ENCODE results near the gene TBX10. TPM values are rescaled to one million over a fixed set of nuclear protein-coding genes. Genes with fewer than 3 reads are reported as not detected.

Gene TBX10
- total and polyA plus RNA-seq, 4 donors, result 0.12 to 0.43 TPM; not detected in 2

GRCh38 chr11:67631411-67631810 is 8.2 kb downstream of the TBX10 start (continued):
- TF ChIP-seq ZBTB33 (IDR thresholded peaks at IDR 0.05) (no peak), FOXA1 (IDR thresholded peaks at IDR 0.05) (no peak), RXRA (IDR thresholded peaks at IDR 0.05) (no peak), SP1 (IDR thresholded peaks at IDR 0.05) (no peak)

- Histone ChIP-seq H3K36me3 (ENCODE audit: control insufficient read depth in 4 of 4, insufficient read depth in 3 of 4, low read depth in 1 of 4, low read length in 3 of 4) (peaks cover 0 to 5% (median 2%) of the 10 kb centered on the region in 4 donors), H3K27ac (ENCODE audit: low read depth in 1 of 2, low read length in 2 of 2) (peak overlapping the region; percentile 73 to 88), H3K9me3 (ENCODE audit: control insufficient read depth in 4 of 4, low read length in 3 of 4) (no peaks in the 10 kb centered on the region), H3K4me3 (ENCODE audit: low read depth in 1 of 3, low read length in 3 of 3) (peak overlapping the region in 2 of 3 donors; percentile 62 to 71), H3K9ac (ENCODE audit: low read depth in 1 of 2, low read length in 2 of 2) (peak overlapping the region in 1 of 2 donors; percentile 43), H3K4me1 (ENCODE audit: control insufficient read depth in 4 of 4, insufficient read depth in 4 of 4, low read length in 3 of 4) (peaks cover 13 to 47% (median 37%) of the 10 kb centered on the region in 4 donors), H3K27me3 (ENCODE audit: control insufficient read depth in 4 of 4, insufficient read depth in 4 of 4, low read length in 3 of 4) (no peaks in the 10 kb centered on the region)
- TF ChIP-seq SP1 (IDR thresholded peaks at IDR 0.05), result no peak
- WGBS, result 50% methylated on average over 16 of the region's 16 CpGs
- DNase-seq (ENCODE audit: low spot score), result no peak
Measured at GRCh38 chr11:67630943-67631331, 8.6 kb downstream of the TBX10 start.

- Histone ChIP-seq H3K4me1 (ENCODE audit: control insufficient read depth in 4 of 4, insufficient read depth in 4 of 4, low read length in 3 of 4) (peaks cover 13 to 47% (median 37%) of the 10 kb centered on the region in 4 donors), H3K4me3 (ENCODE audit: low read depth in 1 of 3, low read length in 3 of 3) (peak overlapping the region; percentile 67 to 71 (median 67)), H3K27me3 (ENCODE audit: control insufficient read depth in 4 of 4, insufficient read depth in 4 of 4, low read length in 3 of 4) (no peaks in the 10 kb centered on the region), H3K9me3 (ENCODE audit: control insufficient read depth in 4 of 4, low read length in 3 of 4) (no peaks in the 10 kb centered on the region), H3K9ac (ENCODE audit: low read depth in 1 of 2, low read length in 2 of 2) (peak overlapping the region in 1 of 2 donors; percentile 43), H3K27ac (ENCODE audit: low read depth in 1 of 2, low read length in 2 of 2) (peak overlapping the region; percentile 81 to 93), H3K36me3 (ENCODE audit: control insufficient read depth in 4 of 4, insufficient read depth in 3 of 4, low read depth in 1 of 4, low read length in 3 of 4) (peaks cover 0 to 5% (median 2%) of the 10 kb centered on the region in 4 donors)
- peak; percentile 100 for DNase-seq (ENCODE audit: low spot score)
- TF ChIP-seq CTCF (IDR thresholded peaks at IDR 0.05; ENCODE audit: low read depth, low read length, missing input control), result peak; percentile 64
- no peak for TF ChIP-seq MAX (IDR thresholded peaks at IDR 0.05)
- TF ChIP-seq NR2F2 (IDR thresholded peaks at IDR 0.05), result peak; percentile 54
- peak; percentile 65 for TF ChIP-seq SP1 (IDR thresholded peaks at IDR 0.05)
- peak; percentile 80 to 86 for TF ChIP-seq HNF4A (conservative IDR thresholded peaks at IDR 0.05)
- peak; percentile 70 to 71 for TF ChIP-seq RAD21 (IDR thresholded peaks at IDR 0.05)
- TF ChIP-seq JUND (IDR thresholded peaks at IDR 0.05), result no peak
- TF ChIP-seq GABPA (IDR thresholded peaks at IDR 0.05 in 1 of 2, conservative IDR thresholded peaks at IDR 0.05 in 1 of 2), result peak in 1 of 2 donors; percentile 74
- TF ChIP-seq TAF1 (conservative IDR thresholded peaks at IDR 0.05), result no peak
- TF ChIP-seq EGR1 (IDR thresholded peaks at IDR 0.05; ENCODE audit: low read depth in 2 of 2), result no peak
- TF ChIP-seq REST (IDR thresholded peaks at IDR 0.05), result peak; percentile 47
- no peak for TF ChIP-seq FOXA1 (IDR thresholded peaks at IDR 0.05)
- no peak for TF ChIP-seq ATF3 (IDR thresholded peaks at IDR 0.05)
- peak; percentile 29 for TF ChIP-seq YY1 (IDR thresholded peaks at IDR 0.05)
- no peak for TF ChIP-seq ZBTB33 (IDR thresholded peaks at IDR 0.05)
- no peak for TF ChIP-seq FOXA2 (IDR thresholded peaks at IDR 0.05)
- peak; percentile 70 for TF ChIP-seq RXRA (IDR thresholded peaks at IDR 0.05)
- TF ChIP-seq HNF4G (IDR thresholded peaks at IDR 0.05), result peak; percentile 55
- 1% methylated on average over 70 of the region's 70 CpGs for WGBS
Measured at GRCh38 chr11:67630228-67630942, 9.2 kb downstream of the TBX10 start.
